Osteoblast (primary cell): ENCODE data around the gene EIF3L. TPM values are rescaled to one million over a fixed set of nuclear protein-coding genes. Genes with fewer than 3 reads are reported as not detected.

Experiments used
- DNase-seq: peaks from one replicate; pipeline ENCODE4 v3.0.0; 2011; ENCODE audit warnings: low spot score, mixed read lengths; ENCODE audit not compliant: insufficient read length; ENCODE audit errors: missing footprints
- H2AFZ ChIP-seq: 2 replicates; pipeline ENCODE4 v1.6.0; 2011; ENCODE audit warnings: mild to moderate bottlenecking, low read length
- H3K27ac ChIP-seq: 2 replicates; pipeline ENCODE4 v1.5.1; 2011; ENCODE audit warnings: mild to moderate bottlenecking, low read depth, low read length, moderate library complexity
- H3K27me3 ChIP-seq: 2 replicates; pipeline ENCODE4 v1.6.0; 2012; ENCODE audit warnings: mild to moderate bottlenecking, control low read depth, inconsistent platforms, low read length, moderate library complexity; ENCODE audit not compliant: insufficient read depth
- H3K36me3 ChIP-seq: 2 replicates; pipeline ENCODE4 v1.5.1; 2011; ENCODE audit warnings: mild to moderate bottlenecking, low read length, control low read depth, moderate library complexity; ENCODE audit not compliant: insufficient read depth
- H3K4me1 ChIP-seq: 2 replicates; pipeline ENCODE4 v1.5.1; 2011; ENCODE audit warnings: mild to moderate bottlenecking, low read length, control low read depth, moderate library complexity; ENCODE audit not compliant: insufficient read depth
- H3K4me2 ChIP-seq: 2 replicates; pipeline ENCODE4 v1.6.0; 2011; ENCODE audit warnings: mild to moderate bottlenecking, low read length; ENCODE audit not compliant: insufficient read depth
- H3K4me3 ChIP-seq: fragments of 200-600 bp; sonication (generic); 3 replicates; pipeline ENCODE4 v1.5.1; 2012; ENCODE audit warnings: mild to moderate bottlenecking, low read length, inconsistent platforms; ENCODE audit not compliant: insufficient read depth
- H3K79me2 ChIP-seq: 2 replicates; pipeline ENCODE4 v1.6.0; 2012; ENCODE audit warnings: mild to moderate bottlenecking, low read length, control low read depth, inconsistent platforms; ENCODE audit not compliant: insufficient read depth
- H3K9me3 ChIP-seq: 2 replicates; pipeline ENCODE4 v1.5.1; 2011; ENCODE audit warnings: low read depth, low read length, control low read depth
- H4K20me1 ChIP-seq: 2 replicates; pipeline ENCODE4 v1.6.0; 2012; ENCODE audit warnings: mild to moderate bottlenecking, low read length, control low read depth; ENCODE audit not compliant: insufficient read depth
- CTCF ChIP-seq: IDR thresholded peaks from 2 replicates; pipeline ENCODE4 v1.5.1; 2011; ENCODE audit warnings: mild to moderate bottlenecking, low read depth, low read length, moderate library complexity; ENCODE audit errors: extremely low read depth
- total RNA-seq: library from RNA; depleted of rRNA; stranded (reverse); fragments of >200 nt; gene quantifications from 2 replicates; pipeline ENCODE4 v1.2.3, GENCODE V29; 2012

Gene EIF3L
- total RNA-seq, 1 donor = 280 TPM

GRCh38 chr22:37916311-37916710, 67.1 kb downstream of the EIF3L start:
- Histone ChIP-seq H3K27ac (no peak overlapping the region), H3K27me3 (no peaks in the 10 kb centered on the region), H4K20me1 (peaks cover 16% of the 10 kb centered on the region), H3K36me3 (peaks cover 56% of the 10 kb centered on the region), H3K9me3 (no peaks in the 10 kb centered on the region), H3K79me2 (peaks cover 15% of the 10 kb centered on the region), H3K4me3 (no peak overlapping the region), H3K4me2 (no peak overlapping the region), H3K4me1 (no peaks in the 10 kb centered on the region), H2AFZ (no peak overlapping the region)
- no peak for DNase-seq
- TF ChIP-seq CTCF = no peak

- Histone ChIP-seq H3K9me3 (no peaks in the 10 kb centered on the region), H3K27ac (no peak overlapping the region), H4K20me1 (peaks cover 10% of the 10 kb centered on the region), H2AFZ (no peak overlapping the region), H3K4me3 (no peak overlapping the region), H3K79me2 (peaks cover 5% of the 10 kb centered on the region), H3K4me2 (no peak overlapping the region), H3K36me3 (peaks cover 58% of the 10 kb centered on the region), H3K4me1 (no peaks in the 10 kb centered on the region), H3K27me3 (no peaks in the 10 kb centered on the region)
- no peak for TF ChIP-seq CTCF
- DNase-seq = peak; percentile 68
Observed at GRCh38 chr22:37917874-37918548, 68.8 kb downstream of the EIF3L start.

- Histone ChIP-seq H3K9me3 (no peaks in the 10 kb centered on the region), H3K4me2 (no peak overlapping the region), H3K4me3 (no peak overlapping the region), H3K36me3 (peaks cover 59% of the 10 kb centered on the region), H3K27me3 (no peaks in the 10 kb centered on the region), H4K20me1 (peaks cover 10% of the 10 kb centered on the region), H3K27ac (no peak overlapping the region), H3K79me2 (peaks cover 2% of the 10 kb centered on the region), H3K4me1 (no peaks in the 10 kb centered on the region), H2AFZ (no peak overlapping the region)
- peak; percentile 31 for DNase-seq
- no peak for TF ChIP-seq CTCF
Observed at GRCh38 chr22:37918580-37919270, 69.5 kb downstream of the EIF3L start.

- Histone ChIP-seq H3K79me2 (peaks cover 2% of the 10 kb centered on the region), H3K27ac (no peak overlapping the region), H3K4me2 (no peak overlapping the region), H3K9me3 (no peaks in the 10 kb centered on the region), H4K20me1 (peaks cover 10% of the 10 kb centered on the region), H2AFZ (no peak overlapping the region), H3K36me3 (peaks cover 57% of the 10 kb centered on the region), H3K27me3 (no peaks in the 10 kb centered on the region), H3K4me3 (no peak overlapping the region), H3K4me1 (no peaks in the 10 kb centered on the region)
- TF ChIP-seq CTCF = no peak
- DNase-seq = no peak
Observed at GRCh38 chr22:37920126-37920525, 70.9 kb downstream of the EIF3L start.
